Activated naive CD8-positive, alpha-beta T cell (primary cell): ENCODE data around the gene RASGRP1.
A peak's percentile ranks its signal among the peaks of the same experiment; 100 is the strongest.

Experiments
- H3K27ac Mint-ChIP-seq: one replicate; pipeline ENCODE4 v1.8.0; 2021; ENCODE audit warnings: mixed read lengths
- H3K27me3 Mint-ChIP-seq: one replicate; pipeline ENCODE4 v1.8.0; 2021; ENCODE audit warnings: mixed read lengths
- H3K36me3 Mint-ChIP-seq: one replicate; pipeline ENCODE4 v1.8.0; 2021; ENCODE audit warnings: mixed read lengths
- H3K4me1 Mint-ChIP-seq: one replicate; pipeline ENCODE4 v1.8.0; 2021; ENCODE audit warnings: low read depth, mixed read lengths
- H3K4me3 Mint-ChIP-seq: one replicate; pipeline ENCODE4 v1.8.0; 2021; ENCODE audit warnings: mild to moderate bottlenecking, mixed read lengths
- H3K9me3 Mint-ChIP-seq: one replicate; pipeline ENCODE4 v1.8.0; 2021; ENCODE audit warnings: low read depth, mixed read lengths

The RASGRP1 gene

GRCh38 chr15:38564557-38565286 is at the start of gene RASGRP1:
TSS of gene RASGRP1 (minus strand) at chr15:38564814. CDS start at chr15:38564628, 186 bp downstream.
- H3K9me3 Mint-ChIP-seq: no peaks in the 10 kb centered on the region
- H3K36me3 Mint-ChIP-seq: peaks cover 3% of the 10 kb centered on the region
- H3K4me1 Mint-ChIP-seq: peaks cover 59% of the 10 kb centered on the region
- H3K27ac Mint-ChIP-seq: peak within 1 kb of the TSS; percentile 98
- H3K4me3 Mint-ChIP-seq: peak within 1 kb of the TSS; percentile 95
- H3K27me3 Mint-ChIP-seq: no peaks in the 10 kb centered on the region

GRCh38 chr15:38613085-38613484 is 48.5 kb upstream of the RASGRP1 start:
- Mint-ChIP-seq H3K36me3 (no peaks in the 10 kb centered on the region), H3K27me3 (no peaks in the 10 kb centered on the region), H3K27ac (peak overlapping the region; percentile 97), H3K4me1 (peaks cover 64% of the 10 kb centered on the region), H3K9me3 (no peaks in the 10 kb centered on the region), H3K4me3 (no peak overlapping the region)

- H3K36me3 Mint-ChIP-seq: no peaks in the 10 kb centered on the region
These were observed 47.7 kb upstream of the RASGRP1 start for GRCh38 chr15:38612159-38612863.

GRCh38 chr15:38611228-38611627 is 46.6 kb upstream of the RASGRP1 start:
- peak overlapping the region; percentile 97 for H3K27ac Mint-ChIP-seq
- H3K4me1 Mint-ChIP-seq: peaks cover 64% of the 10 kb centered on the region
- no peaks in the 10 kb centered on the region for H3K9me3 Mint-ChIP-seq
- peak overlapping the region; percentile 79 for H3K4me3 Mint-ChIP-seq
- no peaks in the 10 kb centered on the region for H3K27me3 Mint-ChIP-seq
- H3K36me3 Mint-ChIP-seq: no peaks in the 10 kb centered on the region

More at GRCh38 chr15:38612159-38612863, 47.7 kb upstream of the RASGRP1 start:
- Mint-ChIP-seq H3K27ac (peak overlapping the region; percentile 97), H3K27me3 (no peaks in the 10 kb centered on the region), H3K9me3 (no peaks in the 10 kb centered on the region), H3K4me3 (peak overlapping the region; percentile 79), H3K4me1 (peaks cover 60% of the 10 kb centered on the region)

- H3K9me3 Mint-ChIP-seq: no peaks in the 10 kb centered on the region
- H3K27me3 Mint-ChIP-seq: no peaks in the 10 kb centered on the region
- H3K36me3 Mint-ChIP-seq: no peaks in the 10 kb centered on the region
- H3K27ac Mint-ChIP-seq: peak overlapping the region; percentile 97
- H3K4me3 Mint-ChIP-seq: peak overlapping the region; percentile 79
- peaks cover 66% of the 10 kb centered on the region for H3K4me1 Mint-ChIP-seq
These were observed 46.1 kb upstream of the RASGRP1 start for GRCh38 chr15:38610748-38611147.

GRCh38 chr15:38609097-38609738 is 44.6 kb upstream of the RASGRP1 start:
- Mint-ChIP-seq H3K27ac (peak overlapping the region; percentile 35), H3K4me1 (peaks cover 66% of the 10 kb centered on the region)

GRCh38 chr15:38608682-38609081 is 44.1 kb upstream of the RASGRP1 start:
- Mint-ChIP-seq H3K4me3 (no peak overlapping the region), H3K9me3 (no peaks in the 10 kb centered on the region), H3K4me1 (peaks cover 66% of the 10 kb centered on the region), H3K36me3 (no peaks in the 10 kb centered on the region), H3K27me3 (no peaks in the 10 kb centered on the region), H3K27ac (peak overlapping the region; percentile 35)

More at GRCh38 chr15:38609097-38609738, 44.6 kb upstream of the RASGRP1 start:
- no peaks in the 10 kb centered on the region for H3K9me3 Mint-ChIP-seq
- H3K36me3 Mint-ChIP-seq: no peaks in the 10 kb centered on the region
- H3K27me3 Mint-ChIP-seq: no peaks in the 10 kb centered on the region
- H3K4me3 Mint-ChIP-seq: no peak overlapping the region

- no peaks in the 10 kb centered on the region for H3K9me3 Mint-ChIP-seq
- peak overlapping the region; percentile 41 for H3K27ac Mint-ChIP-seq
- H3K4me1 Mint-ChIP-seq: peaks cover 38% of the 10 kb centered on the region
- no peaks in the 10 kb centered on the region for H3K27me3 Mint-ChIP-seq
- no peaks in the 10 kb centered on the region for H3K36me3 Mint-ChIP-seq
- no peak overlapping the region for H3K4me3 Mint-ChIP-seq
These were observed 41.1 kb upstream of the RASGRP1 start for GRCh38 chr15:38605744-38606143.

GRCh38 chr15:38603672-38604071 is 39.1 kb upstream of the RASGRP1 start:
- Mint-ChIP-seq H3K27me3 (no peaks in the 10 kb centered on the region), H3K27ac (peak overlapping the region; percentile 41), H3K4me3 (no peak overlapping the region), H3K4me1 (peaks cover 17% of the 10 kb centered on the region), H3K36me3 (no peaks in the 10 kb centered on the region), H3K9me3 (no peaks in the 10 kb centered on the region)

- Mint-ChIP-seq H3K36me3 (no peaks in the 10 kb centered on the region), H3K27me3 (no peaks in the 10 kb centered on the region), H3K4me1 (peaks cover 11% of the 10 kb centered on the region), H3K9me3 (no peaks in the 10 kb centered on the region), H3K27ac (no peak overlapping the region), H3K4me3 (no peak overlapping the region)
These were observed 38.5 kb upstream of the RASGRP1 start for GRCh38 chr15:38602910-38603670.

GRCh38 chr15:38600236-38600635 is 35.6 kb upstream of the RASGRP1 start:
- H3K27me3 Mint-ChIP-seq: no peaks in the 10 kb centered on the region
- no peak overlapping the region for H3K27ac Mint-ChIP-seq
- H3K4me3 Mint-ChIP-seq: no peak overlapping the region
- H3K4me1 Mint-ChIP-seq: peaks cover 3% of the 10 kb centered on the region
- no peaks in the 10 kb centered on the region for H3K9me3 Mint-ChIP-seq
- no peaks in the 10 kb centered on the region for H3K36me3 Mint-ChIP-seq

- Mint-ChIP-seq H3K4me1 (no peaks in the 10 kb centered on the region), H3K9me3 (no peaks in the 10 kb centered on the region), H3K4me3 (no peak overlapping the region), H3K27me3 (no peaks in the 10 kb centered on the region), H3K27ac (no peak overlapping the region), H3K36me3 (no peaks in the 10 kb centered on the region)
These were observed 34.1 kb upstream of the RASGRP1 start for GRCh38 chr15:38598749-38599148.

GRCh38 chr15:38597219-38597800 is 32.7 kb upstream of the RASGRP1 start:
- Mint-ChIP-seq H3K4me1 (peaks cover 5% of the 10 kb centered on the region), H3K36me3 (no peaks in the 10 kb centered on the region), H3K27ac (no peak overlapping the region), H3K9me3 (no peaks in the 10 kb centered on the region), H3K27me3 (no peaks in the 10 kb centered on the region), H3K4me3 (no peak overlapping the region)

GRCh38 chr15:38593524-38593923 is 28.9 kb upstream of the RASGRP1 start:
- Mint-ChIP-seq H3K4me1 (peaks cover 20% of the 10 kb centered on the region), H3K36me3 (no peaks in the 10 kb centered on the region), H3K27ac (no peak overlapping the region), H3K4me3 (no peak overlapping the region), H3K27me3 (no peaks in the 10 kb centered on the region), H3K9me3 (no peaks in the 10 kb centered on the region)
